Measurements from ENCODE around the gene BPIFB2.

DNA sequence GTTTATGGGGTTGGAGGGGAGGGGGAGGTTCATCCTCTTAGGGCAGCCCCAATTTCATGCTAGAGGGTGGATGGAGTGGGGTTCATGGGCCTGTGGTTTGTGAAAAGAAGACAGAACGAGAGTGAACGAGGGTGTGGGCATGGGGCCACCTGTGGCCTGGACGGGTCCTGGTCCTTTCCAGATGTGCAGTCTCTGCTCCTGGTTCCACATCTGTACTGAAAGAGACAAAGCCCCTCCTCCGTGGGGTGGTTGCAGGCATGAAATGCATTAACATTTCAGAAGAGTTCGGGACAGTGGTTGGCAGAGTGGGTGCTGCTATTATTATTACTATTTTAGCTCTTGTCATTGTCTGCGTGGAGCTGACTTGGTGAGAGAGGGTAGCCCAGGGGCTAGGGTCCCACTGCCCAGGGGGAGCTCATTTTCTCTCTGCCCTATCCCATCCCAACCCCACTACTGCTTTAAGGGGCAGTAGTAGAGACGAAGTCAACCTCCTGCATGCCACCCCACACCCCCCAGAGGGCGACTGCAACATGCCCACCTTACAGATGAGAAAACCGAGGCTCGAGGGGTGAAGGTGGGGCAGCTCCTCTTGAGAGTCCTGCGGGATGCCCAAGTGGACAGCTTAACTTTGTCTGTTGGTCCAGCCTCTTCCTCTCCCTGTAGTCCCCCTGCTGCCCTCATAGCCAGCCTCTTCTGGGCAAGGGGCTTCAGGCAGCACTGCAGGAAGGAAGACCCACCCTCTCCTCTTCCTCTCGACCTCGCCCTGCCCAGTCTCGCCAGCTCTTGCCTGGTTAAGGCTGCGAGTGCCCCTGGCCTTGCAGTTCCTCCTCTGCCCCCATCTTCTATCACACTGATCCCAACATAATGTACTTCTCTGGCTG, 8.4 kb downstream of the BPIFB2 start:
- TF ChIP-seq POLR2A (IDR thresholded peaks at IDR 0.05): no peak
- TF ChIP-seq, protein P1, sequence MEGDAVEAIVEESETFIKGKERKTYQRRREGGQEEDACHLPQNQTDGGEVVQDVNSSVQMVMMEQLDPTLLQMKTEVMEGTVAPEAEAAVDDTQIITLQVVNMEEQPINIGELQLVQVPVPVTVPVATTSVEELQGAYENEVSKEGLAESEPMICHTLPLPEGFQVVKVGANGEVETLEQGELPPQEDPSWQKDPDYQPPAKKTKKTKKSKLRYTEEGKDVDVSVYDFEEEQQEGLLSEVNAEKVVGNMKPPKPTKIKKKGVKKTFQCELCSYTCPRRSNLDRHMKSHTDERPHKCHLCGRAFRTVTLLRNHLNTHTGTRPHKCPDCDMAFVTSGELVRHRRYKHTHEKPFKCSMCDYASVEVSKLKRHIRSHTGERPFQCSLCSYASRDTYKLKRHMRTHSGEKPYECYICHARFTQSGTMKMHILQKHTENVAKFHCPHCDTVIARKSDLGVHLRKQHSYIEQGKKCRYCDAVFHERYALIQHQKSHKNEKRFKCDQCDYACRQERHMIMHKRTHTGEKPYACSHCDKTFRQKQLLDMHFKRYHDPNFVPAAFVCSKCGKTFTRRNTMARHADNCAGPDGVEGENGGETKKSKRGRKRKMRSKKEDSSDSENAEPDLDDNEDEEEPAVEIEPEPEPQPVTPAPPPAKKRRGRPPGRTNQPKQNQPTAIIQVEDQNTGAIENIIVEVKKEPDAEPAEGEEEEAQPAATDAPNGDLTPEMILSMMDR (IDR thresholded peaks at IDR 0.05): no peak
